SJCRH30 (cell line): ENCODE data around the gene RPA3. TPM values are rescaled to one million over a fixed set of nuclear protein-coding genes. Genes with fewer than 3 reads are reported as not detected.
"Not testable (repeated sequence)": the region's sequence is repeated elsewhere in the genome, so short reads cannot be mapped to it uniquely, and the experiment has no call there.

Source experiments
- DNase-seq, 2 experiments: peaks; one replicate each; pipeline ENCODE4 v3.0.0-alpha.2; 2015 to 2020
- H3K27ac ChIP-seq: fragments of 250-450 bp; sonication (Bioruptor Pico); 2 replicates; pipeline ENCODE4 v1.5.1; 2020; ENCODE audit warnings: mild to moderate bottlenecking, moderate library complexity
- H3K27me3 ChIP-seq: fragments of 250-450 bp; sonication (Bioruptor Pico); 2 replicates; pipeline ENCODE4 v1.5.1; 2020; ENCODE audit warnings: mild to moderate bottlenecking, moderate library complexity
- H3K36me3 ChIP-seq: fragments of 250-450 bp; sonication (Bioruptor Pico); 2 replicates; pipeline ENCODE4 v1.5.1; 2020; ENCODE audit warnings: mild to moderate bottlenecking, moderate library complexity
- H3K4me1 ChIP-seq: fragments of 250-450 bp; sonication (Bioruptor Pico); 2 replicates; pipeline ENCODE4 v1.5.1; 2020; ENCODE audit warnings: mild to moderate bottlenecking, moderate library complexity
- H3K4me3 ChIP-seq: fragments of 250-450 bp; sonication (Bioruptor Pico); 2 replicates; pipeline ENCODE4 v1.5.1; 2020; ENCODE audit warnings: mild to moderate bottlenecking, moderate library complexity
- H3K9me3 ChIP-seq: fragments of 250-450 bp; sonication (Bioruptor Pico); replicated peaks from 2 replicates; pipeline ENCODE4 v1.5.1; 2020; ENCODE audit warnings: mild to moderate bottlenecking, moderate library complexity
- total RNA-seq: library from RNA; depleted of rRNA; stranded (reverse); fragments of >200 nt; shearing (Covaris generic); gene quantifications from 2 replicates; pipeline ENCODE4 v1.2.3, GENCODE V29; 2014

Gene RPA3
- total RNA-seq, 1 experiment from 2014 or later: 91.5 TPM

DNA sequence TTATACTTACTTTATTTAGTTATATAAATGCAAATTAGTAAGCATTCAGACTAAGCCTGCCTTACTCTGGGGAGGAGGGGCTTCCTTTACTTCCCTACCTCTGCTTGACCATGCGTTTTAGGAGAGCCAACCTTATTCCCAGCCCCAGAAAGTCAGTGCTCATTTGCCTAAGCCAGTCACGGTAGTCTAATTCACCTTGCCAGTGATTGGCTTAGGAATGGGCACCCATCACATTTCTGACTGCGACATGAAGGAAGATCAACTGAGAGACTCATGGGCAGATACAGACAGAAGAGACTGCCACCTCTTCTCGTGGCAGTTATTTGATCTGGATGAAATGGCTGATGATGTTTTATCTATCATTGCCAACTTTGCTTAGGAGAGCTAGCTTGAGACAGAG is 29.5 kb downstream of the RPA3 start:
- H3K36me3 ChIP-seq: no peaks in the 10 kb centered on the region
- peaks cover 4% of the 10 kb centered on the region for H3K4me1 ChIP-seq
- no peak for DNase-seq
- H3K9me3 ChIP-seq: no peaks in the 10 kb centered on the region
- no peak overlapping the region for H3K27ac ChIP-seq
- no peaks in the 10 kb centered on the region for H3K27me3 ChIP-seq
- no peak overlapping the region for H3K4me3 ChIP-seq

DNA sequence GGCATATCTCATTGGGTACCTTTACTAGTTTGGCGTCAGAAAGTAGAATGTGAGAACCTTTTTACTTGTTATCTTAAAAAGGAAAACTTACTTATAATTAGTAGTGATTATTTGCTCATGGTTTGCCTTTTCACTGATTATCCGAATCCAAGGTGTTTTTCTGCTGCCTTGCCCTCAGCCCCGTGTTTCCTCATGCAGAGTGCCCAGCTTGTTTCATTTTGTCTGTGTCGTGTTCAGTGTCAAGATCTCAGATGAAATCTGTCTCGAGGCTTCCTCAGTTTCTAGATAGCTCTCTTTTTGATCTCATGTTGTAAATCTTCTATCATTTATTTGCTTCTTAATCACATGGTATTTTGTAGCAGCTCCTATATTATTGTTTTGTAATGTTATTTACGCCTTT is 30.1 kb downstream of the RPA3 start:
- no peak overlapping the region for H3K27ac ChIP-seq
- H3K9me3 ChIP-seq: no peaks in the 10 kb centered on the region
- H3K4me1 ChIP-seq: no peaks in the 10 kb centered on the region
- no peak for DNase-seq
- no peaks in the 10 kb centered on the region for H3K27me3 ChIP-seq
- H3K4me3 ChIP-seq: no peak overlapping the region
- no peaks in the 10 kb centered on the region for H3K36me3 ChIP-seq

DNA sequence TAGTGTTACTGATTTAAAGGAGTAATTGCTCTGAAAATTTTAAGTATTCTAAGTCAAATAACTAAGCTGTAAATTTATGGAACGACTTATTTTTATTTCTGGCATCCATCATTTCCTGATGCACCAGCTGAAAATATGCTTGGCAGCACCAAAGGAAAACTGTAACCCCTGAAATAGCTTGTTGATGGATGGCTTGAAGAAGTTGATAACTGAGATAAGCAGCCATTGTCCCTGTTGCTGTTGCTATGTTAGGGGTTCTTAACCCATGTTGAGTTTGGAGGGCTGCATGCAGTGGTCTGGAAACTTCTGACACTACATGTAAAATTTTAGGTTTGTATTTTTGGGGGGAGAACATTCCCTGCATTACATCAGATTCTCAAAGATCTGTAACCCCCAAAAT is 30.6 kb downstream of the RPA3 start:
- H3K36me3 ChIP-seq: no peaks in the 10 kb centered on the region
- no peak overlapping the region for H3K4me3 ChIP-seq
- no peaks in the 10 kb centered on the region for H3K9me3 ChIP-seq
- H3K4me1 ChIP-seq: no peaks in the 10 kb centered on the region
- H3K27ac ChIP-seq: no peak overlapping the region
- H3K27me3 ChIP-seq: no peaks in the 10 kb centered on the region
- DNase-seq: no peak

DNA sequence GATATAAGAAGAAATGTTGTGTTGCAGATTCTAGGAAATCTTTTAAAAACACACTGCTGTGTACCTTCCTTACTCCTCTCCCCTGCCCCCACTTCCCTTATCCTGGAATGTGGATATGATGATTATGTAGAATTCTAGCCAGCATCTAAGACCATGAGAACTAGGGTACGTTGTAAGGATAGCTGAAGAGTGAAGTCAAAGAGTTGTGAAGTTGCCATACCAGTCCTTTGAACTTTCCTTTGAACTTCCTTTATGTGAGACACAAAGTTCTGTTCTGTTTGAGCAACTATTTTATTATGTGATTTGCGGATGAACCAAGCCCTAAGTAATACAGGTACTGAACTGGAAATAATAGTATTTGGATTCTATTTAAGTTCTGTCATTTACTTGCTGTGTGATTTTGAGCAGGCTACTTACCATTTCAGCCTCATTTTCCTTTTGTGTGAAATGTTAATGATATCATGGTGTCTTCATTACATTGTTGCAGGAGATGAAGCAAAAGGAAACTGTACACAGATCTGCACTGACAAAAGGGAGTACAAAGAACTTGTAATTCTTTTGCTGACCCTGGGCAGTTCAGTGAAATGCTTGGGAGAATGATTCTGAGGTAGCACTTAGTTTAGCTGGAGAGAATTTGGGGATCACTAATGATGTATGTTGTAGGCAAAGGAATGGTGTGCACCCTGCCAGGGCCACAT is 31.4 kb downstream of the RPA3 start:
- H3K27me3 ChIP-seq: no peaks in the 10 kb centered on the region

DNA sequence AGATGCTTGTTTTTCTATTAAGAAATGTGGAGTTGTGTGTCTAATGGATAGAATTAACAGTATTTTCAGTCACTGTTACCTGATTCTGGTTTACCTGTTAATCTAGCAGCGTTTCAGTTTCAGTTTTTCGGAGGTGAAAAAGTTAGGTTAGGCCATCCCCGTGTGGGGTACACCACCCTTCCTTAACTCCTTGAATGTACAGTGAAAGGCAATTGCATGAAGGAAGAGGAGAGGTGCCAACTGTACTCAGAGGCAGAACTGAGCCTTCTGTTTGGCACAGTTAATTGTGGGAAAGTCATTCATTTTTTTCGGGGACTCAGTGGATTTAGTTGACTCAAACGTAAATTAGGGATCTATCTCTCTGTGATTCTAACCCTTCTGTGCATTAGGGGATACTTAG is 35.5 kb downstream of the RPA3 start:
- H3K27ac ChIP-seq: no peak overlapping the region
- DNase-seq: no peak
- H3K4me1 ChIP-seq: no peaks in the 10 kb centered on the region
- no peaks in the 10 kb centered on the region for H3K27me3 ChIP-seq
- H3K9me3 ChIP-seq: no peaks in the 10 kb centered on the region
- no peaks in the 10 kb centered on the region for H3K36me3 ChIP-seq
- H3K4me3 ChIP-seq: no peak overlapping the region

More for the DNA sequence above, 31.4 kb downstream of the RPA3 start:
- Histone ChIP-seq H3K27ac (no peak overlapping the region), H3K36me3 (no peaks in the 10 kb centered on the region), H3K4me1 (no peaks in the 10 kb centered on the region), H3K4me3 (no peak overlapping the region), H3K9me3 (no peaks in the 10 kb centered on the region)
- DNase-seq: no peak

DNA sequence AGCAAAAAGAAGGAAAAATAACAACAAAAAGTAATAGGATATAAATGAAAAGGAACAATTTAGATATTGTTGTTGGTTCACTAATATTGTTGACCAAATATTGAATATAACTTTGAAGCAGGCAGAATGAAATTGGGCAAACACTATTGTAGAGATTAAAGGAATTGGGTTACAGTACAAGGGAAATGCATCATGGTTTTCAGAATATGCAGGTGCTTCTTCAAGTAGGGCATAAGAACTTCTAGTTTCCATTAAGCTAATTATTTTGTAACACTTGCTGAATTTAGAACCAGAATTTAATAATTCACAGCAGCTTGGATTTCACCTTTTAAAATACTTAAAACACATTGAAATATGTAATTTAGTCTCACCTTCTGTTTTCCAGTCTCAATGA is 36.5 kb downstream of the RPA3 start:
- H3K4me1 ChIP-seq: no peaks in the 10 kb centered on the region
- no peak overlapping the region for H3K27ac ChIP-seq
- no peaks in the 10 kb centered on the region for H3K27me3 ChIP-seq
- H3K36me3 ChIP-seq: no peaks in the 10 kb centered on the region
- H3K9me3 ChIP-seq: no peaks in the 10 kb centered on the region
- DNase-seq: no peak
- H3K4me3 ChIP-seq: no peak overlapping the region

DNA sequence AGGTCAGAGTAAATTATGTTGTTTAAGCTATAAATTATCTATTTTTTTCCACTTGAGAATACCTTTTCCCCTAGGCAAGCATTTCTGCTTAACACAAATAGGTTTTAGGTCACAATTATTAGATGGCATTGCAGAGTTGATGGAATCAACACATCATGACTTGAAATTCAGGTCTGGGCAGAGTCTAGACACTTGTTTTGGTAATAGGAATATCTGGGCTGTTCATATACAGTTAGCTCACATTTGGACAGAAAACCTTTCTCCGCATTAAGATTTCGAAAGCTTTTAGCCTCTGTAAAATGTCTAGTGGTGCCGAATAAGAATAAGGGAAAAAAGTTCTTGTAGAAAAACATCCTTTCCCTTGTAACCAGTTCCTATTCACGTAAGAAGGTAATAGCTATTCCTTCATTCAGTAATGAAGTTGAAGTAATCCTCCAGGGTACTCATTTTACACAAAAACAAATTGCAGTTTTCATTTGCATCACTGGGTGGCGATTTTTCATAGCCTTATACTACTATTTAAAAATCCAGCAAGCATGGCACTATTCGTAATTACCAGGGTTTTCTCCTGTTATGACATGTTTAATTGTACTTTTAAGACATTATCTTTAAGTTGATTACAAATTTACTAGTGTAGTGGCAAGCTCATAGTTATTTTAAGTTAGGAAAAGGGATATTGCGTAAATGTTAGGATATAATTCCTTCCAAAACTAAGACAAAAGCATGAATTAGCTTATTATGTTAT is 37.0 kb downstream of the RPA3 start:
- Histone ChIP-seq H3K9me3 (no peaks in the 10 kb centered on the region), H3K27ac (no peak overlapping the region), H3K4me3 (no peak overlapping the region), H3K4me1 (no peaks in the 10 kb centered on the region), H3K36me3 (peaks cover 2% of the 10 kb centered on the region; the same call in 1 of the 2 replicates), H3K27me3 (no peaks in the 10 kb centered on the region)
- peak; percentile 34 to 79 for DNase-seq

DNA sequence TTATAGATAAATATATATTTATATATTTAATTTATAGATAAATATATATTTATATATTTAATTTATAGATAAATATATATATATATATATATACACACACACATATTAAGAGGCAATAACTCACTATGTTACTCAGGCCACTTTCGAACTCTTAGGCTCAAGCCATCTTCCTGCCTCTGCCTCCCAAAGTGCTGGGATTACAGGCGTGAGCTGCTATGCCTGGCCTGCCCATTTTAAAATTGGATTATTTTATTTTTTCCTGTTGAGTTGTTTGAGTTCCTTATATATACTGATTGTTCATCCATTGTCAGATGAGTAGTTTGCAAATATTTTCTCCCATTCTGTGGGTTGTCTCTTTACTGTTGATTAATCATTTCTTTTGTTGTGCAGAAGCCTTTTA is 38.8 kb downstream of the RPA3 start:
- not testable (repeated sequence) for H3K36me3 ChIP-seq

DNA sequence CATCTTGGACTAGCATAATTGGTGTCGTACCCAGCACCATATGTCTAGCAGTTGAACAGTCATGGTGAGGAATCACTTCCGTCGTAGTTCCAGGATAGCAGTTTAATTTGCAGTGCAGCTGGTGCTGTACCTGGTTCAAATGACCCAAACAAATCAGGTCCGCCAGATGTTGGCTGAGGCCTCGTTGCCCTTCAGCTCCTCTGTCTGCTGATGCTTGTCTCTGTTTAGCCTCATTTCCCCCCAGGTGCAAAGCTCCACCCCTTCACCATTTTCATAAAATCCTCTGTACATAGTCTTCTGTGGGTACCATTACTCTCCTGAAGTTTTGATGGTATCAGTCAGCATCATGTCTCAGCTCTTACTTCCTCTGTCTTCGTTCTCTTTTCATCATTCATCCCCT is 42.7 kb downstream of the RPA3 start:
- H3K27me3 ChIP-seq: no peaks in the 10 kb centered on the region
- no peak overlapping the region for H3K4me3 ChIP-seq
- DNase-seq: no peak
- no peaks in the 10 kb centered on the region for H3K9me3 ChIP-seq
- H3K36me3 ChIP-seq: peaks cover 5% of the 10 kb centered on the region; the same call in 1 of the 2 replicates
- H3K4me1 ChIP-seq: no peaks in the 10 kb centered on the region
- no peak overlapping the region for H3K27ac ChIP-seq

More for the DNA sequence above, 38.8 kb downstream of the RPA3 start:
- H3K27ac ChIP-seq, H3K4me3 ChIP-seq, H3K4me1 ChIP-seq, H3K27me3 ChIP-seq, H3K9me3 ChIP-seq: not testable (repeated sequence)
- DNase-seq: peak in 1 of 2 experiments; percentile 34

DNA sequence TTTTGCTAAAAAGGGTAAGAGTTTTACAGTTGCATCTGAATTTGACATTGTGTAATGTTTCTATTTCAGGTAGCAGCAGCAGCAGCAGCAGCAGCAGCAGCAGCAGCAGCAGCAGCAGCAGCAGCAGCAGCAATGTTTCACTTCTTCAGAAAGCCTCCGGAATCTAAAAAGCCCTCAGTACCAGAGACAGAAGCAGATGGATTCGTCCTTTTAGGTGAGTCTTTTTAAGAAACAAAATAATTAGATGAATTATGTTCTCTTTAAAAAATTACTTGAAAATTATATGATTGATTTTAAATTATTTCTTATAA is 45.2 kb downstream of the RPA3 start:
- no peaks in the 10 kb centered on the region for H3K27me3 ChIP-seq
- H3K36me3 ChIP-seq: peaks cover 5% of the 10 kb centered on the region; the same call in 1 of the 2 replicates

DNA sequence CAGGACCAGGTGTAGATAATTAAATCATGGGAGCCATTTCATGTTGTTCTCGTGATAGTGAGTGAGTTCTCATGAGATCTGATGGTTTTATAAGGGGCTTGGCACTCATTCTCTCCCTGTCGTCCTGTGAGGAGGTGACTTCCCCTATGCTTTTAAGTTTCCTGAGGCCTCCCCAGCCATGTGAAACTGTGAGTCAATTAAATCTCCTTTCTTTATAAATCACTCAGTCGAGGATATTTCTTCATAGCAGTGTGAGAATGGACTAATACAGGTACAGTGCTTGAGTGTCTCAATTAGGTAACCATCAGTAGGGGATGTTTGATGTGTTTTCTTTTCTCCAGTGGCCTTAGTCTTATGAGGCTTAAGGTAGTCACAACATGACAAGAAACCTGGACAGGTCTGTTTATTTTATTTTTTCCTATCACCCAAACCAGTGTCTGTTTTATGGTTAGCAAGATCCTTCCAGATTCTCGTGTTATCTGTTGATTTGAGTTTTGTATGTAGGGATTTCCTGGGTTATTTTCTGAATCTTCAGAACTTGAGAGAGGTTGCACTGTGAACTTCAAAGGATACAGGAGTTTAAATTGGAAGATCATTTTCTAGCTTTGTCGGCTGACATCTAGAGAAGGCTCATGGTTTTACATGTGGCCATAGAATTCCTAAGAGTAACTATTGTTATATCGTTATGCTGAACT is 45.7 kb downstream of the RPA3 start:
- Histone ChIP-seq H3K4me1 (no peaks in the 10 kb centered on the region), H3K27ac (no peak overlapping the region), H3K27me3 (no peaks in the 10 kb centered on the region), H3K4me3 (no peak overlapping the region), H3K9me3 (no peaks in the 10 kb centered on the region), H3K36me3 (peaks cover 5% of the 10 kb centered on the region; the same call in 1 of the 2 replicates)
- no peak for DNase-seq

More for the DNA sequence above, 45.2 kb downstream of the RPA3 start:
- H3K4me1 ChIP-seq: no peaks in the 10 kb centered on the region
- no peak overlapping the region for H3K4me3 ChIP-seq
- no peak overlapping the region for H3K27ac ChIP-seq
- no peaks in the 10 kb centered on the region for H3K9me3 ChIP-seq
- DNase-seq: no peak

DNA sequence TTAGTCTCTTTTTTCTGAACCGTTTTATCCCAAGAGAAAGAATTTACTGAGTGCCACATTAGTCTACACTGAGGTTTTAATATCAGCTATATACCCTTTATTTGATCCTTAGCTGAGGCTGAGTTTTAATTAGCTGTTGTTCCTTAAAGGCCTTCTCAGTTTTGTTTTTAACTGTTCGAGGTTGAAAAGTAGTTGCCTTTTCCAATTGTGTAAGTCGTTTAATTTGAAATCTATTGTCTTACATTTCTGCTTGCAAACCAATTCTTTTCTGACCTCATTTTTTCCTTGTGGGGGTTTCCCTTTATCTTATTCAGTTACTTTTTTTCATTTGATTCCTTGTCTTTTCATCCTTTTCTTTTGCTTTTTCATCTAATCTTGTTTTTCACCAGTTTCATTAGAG is 47.0 kb downstream of the RPA3 start:
- DNase-seq: no peak
- H3K4me3 ChIP-seq: no peak overlapping the region

DNA sequence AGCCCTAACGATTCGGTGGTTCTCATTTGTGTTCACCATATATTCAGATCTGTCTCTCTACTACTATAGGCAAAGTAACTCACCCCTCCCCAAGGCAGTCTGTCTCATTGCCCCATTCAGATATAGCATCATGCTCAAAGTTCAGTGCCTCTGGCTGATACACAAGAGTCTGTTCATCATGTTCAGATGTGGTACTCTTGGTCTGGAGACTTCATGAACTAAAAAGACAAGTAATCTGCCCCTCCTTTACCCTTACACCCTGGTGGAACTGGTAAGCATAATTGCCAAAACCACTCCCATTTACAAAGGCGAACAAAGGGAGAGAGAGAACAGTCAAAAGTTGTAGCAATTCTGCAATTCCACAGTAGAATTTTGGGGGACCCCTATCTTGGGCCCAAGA is 47.9 kb downstream of the RPA3 start:
- H3K27ac ChIP-seq: no peak overlapping the region
- H3K4me1 ChIP-seq: no peaks in the 10 kb centered on the region
- H3K4me3 ChIP-seq: no peak overlapping the region
- H3K9me3 ChIP-seq: no peaks in the 10 kb centered on the region
- DNase-seq: no peak
- no peaks in the 10 kb centered on the region for H3K36me3 ChIP-seq
- H3K27me3 ChIP-seq: no peaks in the 10 kb centered on the region

More for the DNA sequence above, 47.0 kb downstream of the RPA3 start:
- Histone ChIP-seq H3K27ac (no peak overlapping the region), H3K27me3 (no peaks in the 10 kb centered on the region), H3K9me3 (no peaks in the 10 kb centered on the region), H3K36me3 (peaks cover 4% of the 10 kb centered on the region; the same call in 1 of the 2 replicates), H3K4me1 (no peaks in the 10 kb centered on the region)

DNA sequence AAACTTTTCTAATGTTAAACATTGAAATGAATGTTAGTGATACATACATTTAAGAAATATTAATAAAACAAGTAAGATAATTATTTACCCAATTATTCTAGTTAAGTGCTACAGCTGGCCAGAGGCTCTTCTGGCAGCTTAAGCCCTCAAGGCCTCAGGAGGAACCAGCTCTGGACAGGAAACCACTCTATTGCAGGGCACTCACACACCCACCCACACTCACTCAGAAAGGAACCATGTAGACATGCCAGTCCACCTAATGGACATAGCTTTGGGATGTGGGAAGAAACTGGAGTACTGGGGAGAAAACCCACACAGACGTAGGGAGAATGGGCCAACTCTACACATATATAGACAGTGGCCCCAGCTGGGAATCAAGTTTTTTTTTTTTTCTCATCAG is 49.7 kb downstream of the RPA3 start:
- Histone ChIP-seq H3K27ac (no peak overlapping the region), H3K36me3 (no peaks in the 10 kb centered on the region), H3K4me1 (no peaks in the 10 kb centered on the region), H3K27me3 (no peaks in the 10 kb centered on the region), H3K4me3 (no peak overlapping the region), H3K9me3 (no peaks in the 10 kb centered on the region)
- no peak for DNase-seq

DNA sequence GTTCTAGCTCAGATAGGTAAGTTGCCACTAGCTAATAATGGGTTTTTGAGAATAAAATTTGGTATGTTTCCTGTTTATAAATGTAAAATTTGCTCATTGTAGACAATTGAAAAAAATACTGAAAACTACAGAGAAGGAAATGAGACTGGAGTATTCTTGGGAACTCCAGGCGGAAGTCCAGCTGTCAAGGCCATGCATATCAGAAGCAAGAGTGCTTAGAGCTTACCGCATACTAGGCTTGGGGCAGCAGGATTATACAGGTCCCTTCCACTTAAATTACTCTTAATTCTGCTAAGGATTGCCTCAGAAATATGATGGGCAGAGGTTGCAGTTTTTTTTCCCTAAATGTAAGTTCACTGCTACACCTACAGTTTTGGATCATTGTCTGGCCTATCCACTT is 51.2 kb downstream of the RPA3 start:
- Histone ChIP-seq H3K4me3 (no peak overlapping the region), H3K27me3 (no peaks in the 10 kb centered on the region), H3K36me3 (no peaks in the 10 kb centered on the region), H3K4me1 (no peaks in the 10 kb centered on the region), H3K27ac (no peak overlapping the region), H3K9me3 (no peaks in the 10 kb centered on the region)
- no peak for DNase-seq
